GM12878 (cell line): Measurements from ENCODE around the gene LSAMP. TPM values are rescaled to one million over a fixed set of nuclear protein-coding genes. Genes with fewer than 3 reads are reported as not detected.

Experiments used
- ATAC-seq: fragments of 200-7000 bp; cut with Tn5 transposase; 3 replicates; pipeline ENCODE4 v1.9.1; 2020; ENCODE audit warnings: mild to moderate bottlenecking, moderate library complexity
- BruUV-seq: library from RNA; stranded (reverse); fragments of 400-500 nt; replicated peaks from 2 replicates; lab custom pipeline; 2021; lab: Mats Ljungman, UMichigan
- CTCF ChIA-PET: fragments of 300-600 bp; sonication (Branson Sonifier 250); formaldehyde crosslinking; extraction: SDS; loops from one replicate; lab custom pipeline; 2021; ENCODE audit warnings: inconsistent platforms; lab: Yijun Ruan, JAX
- POLR2A ChIA-PET: fragments of 350-600 bp; formaldehyde crosslinking; extraction: SDS; loops from one replicate; lab custom pipeline; 2021; ENCODE audit warnings: inconsistent platforms; lab: Charles Lee
- RAD21 ChIA-PET: fragments of 300-600 bp; sonication (Branson Sonifier 250); formaldehyde crosslinking; loops from one replicate; lab custom pipeline; 2023; ENCODE audit warnings: antibody characterized with exemption; ENCODE audit not compliant: unreplicated experiment; lab: Charles Lee
- SMC1A ChIA-PET: fragments of 300-600 bp; sonication (Branson Sonifier 250); formaldehyde crosslinking; loops from one replicate; lab custom pipeline; 2023; ENCODE audit not compliant: unreplicated experiment, uncharacterized antibody; lab: Charles Lee
- DNase-seq: peaks from one replicate; pipeline ENCODE4 v3.0.0-alpha.2; 2011; ENCODE audit warnings: low read depth, low spot score
- FAIRE-seq: peaks from 3 replicates; lab custom pipeline; 2011; peaks lifted over from hg19 to GRCh38; lab: Jason Lieb, UNC
- H2AFZ ChIP-seq: 2 replicates; pipeline ENCODE4 v1.6.0; 2011; ENCODE audit warnings: low read depth, low read length, control low read depth; ENCODE audit not compliant: control insufficient read depth
- H3K27ac ChIP-seq: 2 replicates; pipeline ENCODE4 v1.5.1; 2011; ENCODE audit warnings: control low read depth; ENCODE audit not compliant: control insufficient read depth, insufficient read depth
- H3K27me3 ChIP-seq, 2 experiments: replicated peaks in 1 of 2; 2 replicates each; pipeline versions ENCODE4 v1.6.0 to v1.6.1; 2011; ENCODE audit warnings: low read length in 1 of 2; ENCODE audit not compliant: control insufficient read depth in 2 of 2, insufficient read depth in 2 of 2
- H3K36me3 ChIP-seq, 2 experiments: 2 replicates each; pipeline ENCODE4 v1.5.1; 2011; ENCODE audit warnings: low read length in 1 of 2; ENCODE audit not compliant: control insufficient read depth in 2 of 2, insufficient read depth in 2 of 2
- H3K4me1 ChIP-seq: 2 replicates; pipeline ENCODE4 v1.6.1; 2011; ENCODE audit warnings: mild to moderate bottlenecking, low read length, moderate library complexity, mixed read lengths; ENCODE audit not compliant: control insufficient read depth, insufficient read depth
- H3K4me2 ChIP-seq: 2 replicates; pipeline ENCODE4 v1.6.0; 2011; ENCODE audit warnings: control low read depth; ENCODE audit not compliant: control insufficient read depth, insufficient read depth
- H3K4me3 ChIP-seq: fragments of 200-600 bp; sonication (generic); 2 replicates; pipeline ENCODE4 v1.5.1; 2016
- H3K79me2 ChIP-seq: 2 replicates; pipeline ENCODE4 v1.6.0; 2011; ENCODE audit warnings: low read length; ENCODE audit not compliant: control insufficient read depth, insufficient read depth
- H3K9ac ChIP-seq: 2 replicates; pipeline ENCODE4 v1.8.0; 2011; ENCODE audit warnings: low read length, control low read depth, mixed read lengths; ENCODE audit not compliant: control insufficient read depth, insufficient read depth
- H3K9me3 ChIP-seq: replicated peaks from 3 replicates; pipeline ENCODE4 v1.5.1; 2011; ENCODE audit warnings: mild to moderate bottlenecking, low read length; ENCODE audit not compliant: control insufficient read depth, insufficient read depth
- H4K20me1 ChIP-seq: 2 replicates; pipeline ENCODE4 v1.6.0; 2011; ENCODE audit not compliant: control insufficient read depth, insufficient read depth
- CHD4 ChIP-seq: fragments of 200-600 bp; sonication (generic); IDR thresholded peaks from 2 replicates; pipeline ENCODE4 v1.6.1; 2016; ENCODE audit warnings: mild to moderate bottlenecking
- FOS ChIP-seq: IDR thresholded peaks from 3 replicates; pipeline ENCODE4 v1.6.1; 2011; ENCODE audit warnings: borderline replicate concordance; ENCODE audit not compliant: insufficient read length; ENCODE audit errors: extremely low read depth
- HDAC2 ChIP-seq: fragments of 200-600 bp; sonication (generic); IDR thresholded peaks from 2 replicates; pipeline ENCODE4 v1.6.1; 2017
- IKZF1 ChIP-seq: fragments of 450-650 bp; conservative IDR thresholded peaks from 2 replicates; pipeline ENCODE4 v1.6.1; 2017; ENCODE audit warnings: antibody characterized with exemption, mild to moderate bottlenecking
- MYB ChIP-seq: fragments of 150-350 bp; IDR thresholded peaks from 2 replicates; pipeline ENCODE4 v1.6.1; 2014; ENCODE audit warnings: mild to moderate bottlenecking, low read depth, low read length, borderline replicate concordance
- PAX5 ChIP-seq: IDR thresholded peaks from 2 replicates; pipeline ENCODE4 v1.6.1; 2011; ENCODE audit warnings: low read depth, low read length, borderline replicate concordance
- RAD21 ChIP-seq: IDR thresholded peaks from 2 replicates; pipeline ENCODE4 v1.6.1; 2011; ENCODE audit warnings: mild to moderate bottlenecking, low read depth, low read length, moderate library complexity; ENCODE audit not compliant: insufficient read depth
- ZNF622 ChIP-seq: fragments of 450-650 bp; IDR thresholded peaks from 2 replicates; pipeline ENCODE4 v1.6.1; 2017; ENCODE audit warnings: mild to moderate bottlenecking, inconsistent platforms
- WGBS: methylation state at CpG from one replicate; pipeline ENCODE4 v1.1.6; 2016; ENCODE audit warnings: low lambda C conversion rate; ENCODE audit not compliant: insufficient replicate concordance, insufficient coverage; ENCODE audit errors: missing lambda C conversion rate; 5-methylcytosine and 5-hydroxymethylcytosine counted together
- in situ Hi-C: fragments of 300-500 bp; cut with MboI; formaldehyde crosslinking; loops from 9 replicates; pipeline ENCODE4 v1.14.3; 2018; ENCODE audit warnings: mixed read lengths
- intact Hi-C: fragments of 100-400 bp; cut with micrococcal nuclease; formaldehyde crosslinking; loops from one replicate; pipeline ENCODE4 v1.14.2; 2022; ENCODE audit not compliant: unreplicated experiment
- polyA plus RNA-seq, 11 experiments: library from polyadenylated mRNA; depleted of rRNA in 4 of 11; unstranded in 6 of 11; stranded (reverse) in 5 of 11; fragments of >200 nt; fragmentation: Nextera tagmentation in 4 of 11; fragmentation: Illumina TruSeq in 1 of 11; extraction: Ambion mirVana in 4 of 11; extraction: Trizol in 1 of 11; gene quantifications; 1 replicate in 1 of 11; 2 replicates in 10 of 11; pipeline versions ENCODE4 v1.2.1 to v1.2.3, GENCODE V29; 2011 to 2016; ENCODE audit warnings: inconsistent platforms in 2 of 11, missing spikeins in 2 of 11, low read depth in 1 of 11
- total RNA-seq, 4 experiments: library from RNA; depleted of rRNA in 3 of 4; stranded (reverse); fragments of >200 nt in 3 of 4; fragmentation: Illumina TruSeq in 1 of 4; extraction: Trizol in 1 of 4; gene quantifications; 2 replicates each; pipeline versions ENCODE4 v1.2.1 to v1.2.3, GENCODE V29; 2013 to 2021
- TF ChIP-seq, protein P1 (sequence below): fragments of 450-650 bp; IDR thresholded peaks from 2 replicates; pipeline ENCODE4 v1.6.1; 2014; ENCODE audit warnings: mild to moderate bottlenecking
- TF ChIP-seq, protein P2 (sequence below): IDR thresholded peaks from 2 replicates; pipeline ENCODE4 v1.6.1; 2012; ENCODE audit warnings: low read depth, low read length, improper control_type of control experiment

The LSAMP gene
- total and polyA plus RNA-seq, 10 of the 15 experiments (the other 5 are each of a cell fraction or from before 2014, with no cell fraction given): 2.0 to 12.7 (median 6.5) TPM

DNA sequence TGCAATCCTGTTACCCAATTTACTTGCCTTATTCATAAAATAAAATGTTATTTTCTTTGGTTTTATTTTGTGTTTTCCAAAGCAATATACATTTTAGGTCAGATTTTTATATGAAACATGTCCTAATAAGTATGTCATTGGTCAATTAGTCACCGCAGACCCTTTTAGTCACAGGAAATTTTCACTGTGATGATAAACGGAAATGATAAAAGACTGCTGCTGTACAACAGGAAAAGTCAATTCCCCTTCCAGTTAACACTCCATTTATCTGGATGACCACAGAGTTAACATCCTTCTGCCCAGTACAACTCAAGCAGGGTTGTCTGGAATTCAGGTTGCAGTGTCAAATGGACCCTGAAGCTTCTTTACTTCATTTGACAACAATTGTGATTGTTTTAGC, 175.2 kb downstream of the LSAMP start:
- 0% methylated on average over 2 of the region's 2 CpGs for WGBS
- H3K9me3 ChIP-seq: no peaks in the 10 kb centered on the region
- BruUV-seq: no TSS peak
- H3K27me3 ChIP-seq: no peaks in the 10 kb centered on the region
- FAIRE-seq: no peak
- no peaks in the 10 kb centered on the region for H3K79me2 ChIP-seq
- ChIA-PET RAD21 (interaction anchor here (1.1 kb wide), 1 partner anchor 20 kb away, joined by 3 read pairs; no protein-coding TSS in a partner anchor), SMC1A (interaction anchor here (1.0 to 1.1 kb wide), 2 partner anchors 9 to 15 kb away, joined by 3 read pairs; no protein-coding TSS in a partner anchor), CTCF (interaction anchor here (1.1 to 1.4 kb wide), 3 partner anchors 9 to 35 kb away, joined by 3 to 5 read pairs (median 5); no protein-coding TSS in a partner anchor), POLR2A (no interaction called here)
- H2AFZ ChIP-seq: no peak overlapping the region
- no peak overlapping the region for H3K4me2 ChIP-seq
- no peaks in the 10 kb centered on the region for H3K36me3 ChIP-seq
- intact Hi-C loops (no loop called here), in situ Hi-C loops (no loop called here)
- no peak for ATAC-seq
- H3K9ac ChIP-seq: no peak overlapping the region
- no peak for DNase-seq
- no peak overlapping the region for H3K27ac ChIP-seq
- TF ChIP-seq, protein P1, sequence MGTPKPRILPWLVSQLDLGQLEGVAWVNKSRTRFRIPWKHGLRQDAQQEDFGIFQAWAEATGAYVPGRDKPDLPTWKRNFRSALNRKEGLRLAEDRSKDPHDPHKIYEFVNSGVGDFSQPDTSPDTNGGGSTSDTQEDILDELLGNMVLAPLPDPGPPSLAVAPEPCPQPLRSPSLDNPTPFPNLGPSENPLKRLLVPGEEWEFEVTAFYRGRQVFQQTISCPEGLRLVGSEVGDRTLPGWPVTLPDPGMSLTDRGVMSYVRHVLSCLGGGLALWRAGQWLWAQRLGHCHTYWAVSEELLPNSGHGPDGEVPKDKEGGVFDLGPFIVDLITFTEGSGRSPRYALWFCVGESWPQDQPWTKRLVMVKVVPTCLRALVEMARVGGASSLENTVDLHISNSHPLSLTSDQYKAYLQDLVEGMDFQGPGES: no peak
- TF ChIP-seq, protein P2, sequence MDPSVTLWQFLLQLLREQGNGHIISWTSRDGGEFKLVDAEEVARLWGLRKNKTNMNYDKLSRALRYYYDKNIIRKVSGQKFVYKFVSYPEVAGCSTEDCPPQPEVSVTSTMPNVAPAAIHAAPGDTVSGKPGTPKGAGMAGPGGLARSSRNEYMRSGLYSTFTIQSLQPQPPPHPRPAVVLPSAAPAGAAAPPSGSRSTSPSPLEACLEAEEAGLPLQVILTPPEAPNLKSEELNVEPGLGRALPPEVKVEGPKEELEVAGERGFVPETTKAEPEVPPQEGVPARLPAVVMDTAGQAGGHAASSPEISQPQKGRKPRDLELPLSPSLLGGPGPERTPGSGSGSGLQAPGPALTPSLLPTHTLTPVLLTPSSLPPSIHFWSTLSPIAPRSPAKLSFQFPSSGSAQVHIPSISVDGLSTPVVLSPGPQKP: no peak
- TF ChIP-seq CHD4 (no peak), IKZF1 (no peak), PAX5 (no peak), HDAC2 (no peak), MYB (no peak), FOS (no peak), RAD21 (no peak), ZNF622 (no peak)
- H4K20me1 ChIP-seq: no peaks in the 10 kb centered on the region
- H3K4me1 ChIP-seq: no peaks in the 10 kb centered on the region
- no peak overlapping the region for H3K4me3 ChIP-seq
